Right hindlimb (tissue), 1 donor: ENCODE measurements around the gene C10orf67.
"Not testable (repeated sequence)": the region's sequence is repeated elsewhere in the genome, so short reads cannot be mapped to it uniquely, and the experiment has no call there.

Experiments used
- DNase-seq: peaks from one replicate; pipeline ENCODE4 v3.0.0-alpha.2; 2018

The C10orf67 gene

DNA sequence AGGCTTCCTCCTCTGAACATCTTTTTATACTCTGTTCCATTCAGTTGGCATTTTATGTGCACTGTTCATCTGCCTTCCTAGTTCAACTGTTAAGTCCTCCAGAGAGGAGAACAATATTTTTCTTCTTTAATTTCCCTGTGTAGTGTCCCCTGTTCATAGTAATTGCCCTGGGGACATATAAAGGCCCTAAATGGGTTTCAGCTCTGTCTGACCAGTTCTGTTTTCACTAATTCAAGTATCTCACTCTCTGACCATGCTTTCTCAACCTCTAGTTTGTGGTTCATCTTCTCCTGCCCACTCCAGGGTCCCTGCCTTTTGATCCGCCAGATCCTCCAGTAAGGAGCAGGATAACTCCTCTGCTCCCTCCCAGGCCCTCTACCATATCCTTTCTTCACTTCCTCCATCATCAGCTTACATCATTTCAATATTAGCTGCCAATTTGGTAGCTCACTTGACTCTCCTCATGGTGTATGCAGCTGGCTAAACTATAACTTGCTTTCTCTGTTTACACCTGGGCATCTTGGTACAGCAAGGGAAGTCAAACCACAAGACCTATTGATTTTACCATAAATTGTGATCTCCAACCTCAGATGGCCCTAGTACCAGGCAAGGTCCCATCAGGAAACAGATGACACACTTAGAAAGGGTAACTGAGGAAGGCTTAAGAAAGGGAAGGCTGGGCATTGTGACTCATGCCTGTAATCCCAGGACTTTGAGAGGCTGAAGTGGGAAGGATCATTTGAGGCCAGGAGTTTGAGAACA lies 17.7 kb upstream of the C10orf67 start:
- no peak for DNase-seq

DNA sequence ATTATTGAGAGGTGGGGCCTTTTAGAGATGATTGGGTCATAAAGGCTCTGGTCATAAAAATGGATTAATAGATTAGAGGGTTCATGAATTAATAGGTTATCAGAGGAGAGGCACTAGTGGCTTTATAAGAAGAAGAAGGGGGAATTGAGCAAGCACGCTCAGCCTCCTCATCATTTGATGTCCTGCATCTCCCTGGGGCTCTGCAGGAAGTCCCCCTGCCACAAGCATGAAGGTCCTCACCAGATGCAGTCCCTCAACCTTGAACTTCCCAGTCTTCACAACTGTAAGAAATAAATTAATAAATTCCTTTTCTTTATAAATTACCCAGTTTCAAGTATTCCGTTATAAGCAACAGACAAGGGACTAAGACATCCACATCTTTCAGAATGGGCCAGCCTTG lies 17.1 kb upstream of the C10orf67 start:
- DNase-seq, result no peak

DNA sequence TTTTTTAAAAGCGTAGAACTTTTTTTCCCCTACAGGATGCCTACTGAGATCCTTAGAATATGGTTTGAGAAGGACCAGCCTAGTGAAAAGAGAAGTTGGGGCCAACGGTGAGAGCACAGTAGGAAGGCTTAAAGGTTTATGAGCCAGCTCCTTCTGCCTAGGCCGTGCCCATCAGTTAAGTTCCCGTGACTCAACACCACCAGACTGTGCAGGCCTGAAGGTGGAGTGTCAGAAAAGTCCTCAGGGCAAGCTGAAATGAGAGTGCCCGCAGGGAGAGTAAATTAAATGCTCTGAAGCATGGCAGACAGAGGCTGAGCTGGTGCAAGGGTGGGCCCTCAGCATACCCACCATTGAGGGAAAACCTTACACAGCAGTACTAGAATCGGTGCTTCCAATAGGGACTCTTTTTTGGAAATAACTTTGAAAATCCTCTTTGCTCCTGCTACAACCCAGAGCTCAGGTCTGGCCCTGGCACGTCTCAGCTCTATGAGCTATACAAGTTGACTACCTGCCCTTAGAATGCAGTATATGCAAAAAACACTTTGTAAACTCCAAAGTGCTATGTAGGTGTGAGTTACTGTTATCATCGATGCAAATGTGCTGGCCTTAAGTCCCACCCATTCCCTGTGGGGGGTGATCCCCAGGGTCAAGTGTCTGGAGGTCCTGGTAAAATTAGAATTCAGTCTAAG lies 15.2 kb upstream of the C10orf67 start:
- no peak for DNase-seq

DNA sequence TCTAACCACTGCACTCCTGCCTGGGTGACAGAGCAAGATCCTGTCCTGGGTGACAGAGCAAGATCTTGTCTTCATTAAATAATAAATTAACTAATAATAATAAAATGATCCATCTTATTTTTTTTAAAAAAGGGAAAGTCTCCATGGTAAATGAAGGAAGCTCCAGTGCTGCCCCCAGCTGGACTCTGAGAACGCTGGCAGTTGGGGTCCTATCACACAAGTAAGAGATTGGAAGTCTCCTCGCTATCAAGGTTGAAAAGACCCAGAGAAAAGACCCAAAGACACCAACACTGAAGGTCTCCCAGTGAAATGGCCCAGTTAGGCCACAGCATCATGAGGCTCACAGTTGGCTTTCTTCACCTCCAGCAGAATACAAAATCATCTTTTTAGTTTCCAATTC lies 13.8 kb upstream of the C10orf67 start:
- no peak for DNase-seq

DNA sequence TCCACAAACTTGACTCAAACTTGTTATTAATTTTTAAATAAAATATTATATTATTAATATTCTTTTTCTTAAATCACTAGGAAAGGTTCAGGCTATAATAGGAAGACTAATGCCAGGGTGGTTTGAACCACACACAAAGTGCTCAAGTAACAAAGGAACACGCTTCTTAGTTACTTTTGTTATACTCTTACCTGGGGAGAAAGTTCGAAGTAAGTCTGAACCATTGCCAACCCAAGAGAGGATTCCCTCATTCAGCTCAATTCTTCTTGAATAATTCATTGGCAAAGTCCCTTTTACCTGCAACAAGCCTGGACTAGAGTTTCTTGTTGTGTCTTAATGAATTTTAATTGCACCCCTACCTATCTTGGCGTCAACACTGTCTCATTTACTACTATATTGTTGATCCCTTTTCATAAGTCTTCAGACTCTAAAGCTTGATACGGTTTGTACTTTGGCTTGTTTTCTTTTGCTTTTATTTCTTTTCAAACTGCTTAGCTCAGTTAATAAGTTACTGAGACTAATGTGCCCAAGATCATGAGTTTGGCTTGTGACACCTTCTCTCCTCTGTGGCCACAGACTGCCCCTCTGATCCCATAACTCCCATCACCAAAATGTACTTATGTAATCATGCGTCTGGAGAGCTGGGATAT lies 10.2 kb upstream of the C10orf67 start:
- DNase-seq, result no peak

DNA sequence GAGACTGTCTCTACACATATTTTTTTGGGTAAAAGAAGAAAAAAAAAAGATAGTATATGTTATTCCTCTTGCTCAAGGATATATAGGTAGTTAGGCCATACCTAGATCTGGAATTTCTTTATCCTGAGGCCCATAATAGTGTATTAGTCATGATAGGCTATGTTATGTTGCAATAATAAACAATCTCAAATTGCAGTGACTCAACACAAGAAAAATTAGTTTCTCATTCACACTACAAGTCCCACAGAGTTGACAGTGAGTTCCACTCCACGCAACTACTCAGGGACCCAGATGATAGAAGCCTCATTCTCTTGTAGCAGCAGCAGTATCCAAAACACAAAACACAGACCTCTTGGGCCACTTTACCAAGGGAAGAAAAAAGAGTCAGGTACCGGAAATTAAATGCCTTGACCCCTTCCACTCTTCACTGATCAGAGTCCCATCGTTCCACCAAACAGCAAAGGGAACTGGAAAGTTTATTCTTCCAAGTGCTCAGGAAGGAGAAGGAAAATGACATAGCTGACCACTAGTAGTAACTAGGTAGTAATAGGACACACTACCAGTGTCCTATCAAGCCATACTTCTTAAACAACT lies 7.4 kb upstream of the C10orf67 start:
- no peak for DNase-seq

DNA sequence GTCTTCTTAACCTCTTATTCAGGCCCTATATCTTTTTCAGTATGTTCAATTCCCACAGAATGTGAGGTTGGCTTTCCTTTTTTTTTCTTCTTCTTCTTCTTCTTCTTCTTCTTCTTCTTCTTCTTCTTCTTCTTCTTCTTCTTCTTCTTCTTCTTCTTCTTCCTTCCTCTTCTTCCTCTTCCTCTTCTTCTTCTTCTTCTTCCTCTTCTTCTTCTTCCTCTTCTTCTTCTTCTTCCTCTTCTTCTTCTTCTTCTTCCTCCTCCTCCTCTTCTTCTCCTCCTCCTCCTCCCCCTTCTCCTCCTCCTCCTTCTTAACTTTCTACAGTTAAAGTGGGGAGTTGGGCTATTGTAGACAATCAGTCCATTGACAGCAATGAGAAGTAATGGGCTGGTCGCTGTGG lies 6.1 kb upstream of the C10orf67 start:
- not testable (repeated sequence) for DNase-seq

DNA sequence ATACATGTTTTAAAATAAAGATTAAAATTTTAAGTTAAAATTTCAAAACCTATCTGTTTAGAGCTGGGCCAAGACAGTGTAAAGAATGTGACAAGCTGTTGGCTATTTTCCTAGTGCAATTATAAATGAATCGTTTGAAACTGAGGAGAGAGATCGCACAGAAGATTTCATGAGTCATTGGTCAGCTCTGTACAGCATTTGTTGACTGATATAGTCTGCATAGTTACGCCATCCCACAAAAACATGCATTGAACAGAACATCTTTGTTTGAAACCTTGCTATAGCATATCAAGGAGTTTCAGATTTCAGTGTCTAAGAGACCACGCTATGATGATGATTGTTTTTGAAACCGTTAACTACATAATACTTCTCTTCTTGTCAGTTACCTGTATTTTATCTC lies 1.3 kb upstream of the C10orf67 start:
- DNase-seq, result no peak

DNA sequence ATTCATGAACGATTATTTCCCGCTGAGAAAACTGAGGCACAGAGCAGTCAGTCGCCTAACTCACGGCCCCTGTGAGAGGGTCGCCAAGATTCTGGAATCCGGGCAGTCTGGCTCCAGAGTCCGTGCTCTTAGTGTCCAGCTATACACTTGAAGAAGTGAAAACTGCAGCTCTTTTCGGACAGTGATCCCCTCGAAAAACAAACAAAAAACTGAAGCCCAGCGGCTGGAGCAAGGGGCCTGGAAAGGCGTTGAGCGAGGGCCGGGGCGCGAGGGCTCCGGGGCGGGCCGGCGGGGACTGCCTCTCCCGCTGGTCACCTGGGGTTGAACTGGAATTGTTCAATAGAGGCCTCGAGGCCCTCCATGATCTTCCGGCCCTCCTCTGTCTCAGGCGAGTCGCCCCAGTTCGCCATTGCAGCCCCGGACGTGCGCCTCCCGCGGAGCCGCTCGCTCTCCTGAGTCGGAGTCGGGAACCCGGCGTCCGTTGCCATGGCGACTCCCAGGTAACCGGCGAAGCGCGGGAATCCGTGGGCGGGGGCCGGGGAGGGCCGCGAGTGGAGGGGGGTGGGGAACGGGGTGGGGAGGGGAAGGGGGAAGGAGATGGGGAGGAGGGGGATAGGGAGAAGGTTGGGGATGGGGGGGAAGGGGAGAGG lies 881 bp downstream of the C10orf67 start:
- peak; percentile 62 for DNase-seq

DNA sequence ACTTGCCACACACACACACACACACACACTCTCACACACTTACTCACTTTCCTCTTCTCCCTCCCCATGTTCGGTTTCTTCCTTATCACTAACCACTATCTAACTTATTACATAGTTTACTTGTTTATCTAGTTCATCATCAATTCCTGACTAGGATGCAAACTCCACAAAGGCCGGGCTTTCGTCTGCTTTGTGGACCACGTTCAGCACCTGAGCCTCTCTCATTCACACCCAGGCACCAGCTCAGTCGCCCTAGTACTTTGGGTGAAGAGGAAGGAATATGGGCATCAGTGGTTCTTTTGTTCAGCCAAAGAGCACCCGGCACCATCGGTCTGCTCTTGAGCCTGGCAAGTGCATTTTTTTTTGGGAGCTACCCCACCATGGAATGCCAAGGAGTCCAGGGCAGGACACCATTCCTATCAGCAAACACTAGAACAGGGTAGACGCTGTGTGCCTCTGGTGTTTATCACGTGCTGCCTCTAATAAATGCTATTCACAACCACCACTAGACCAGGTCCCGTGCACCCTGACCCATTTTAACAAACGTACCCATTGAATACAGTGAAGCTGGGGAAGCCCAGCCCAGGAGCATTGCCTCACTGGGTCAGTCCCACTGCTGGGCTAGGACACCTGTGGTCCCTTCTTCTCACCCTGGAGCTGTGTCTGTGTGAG lies 2.2 kb downstream of the C10orf67 start:
- no peak for DNase-seq

DNA sequence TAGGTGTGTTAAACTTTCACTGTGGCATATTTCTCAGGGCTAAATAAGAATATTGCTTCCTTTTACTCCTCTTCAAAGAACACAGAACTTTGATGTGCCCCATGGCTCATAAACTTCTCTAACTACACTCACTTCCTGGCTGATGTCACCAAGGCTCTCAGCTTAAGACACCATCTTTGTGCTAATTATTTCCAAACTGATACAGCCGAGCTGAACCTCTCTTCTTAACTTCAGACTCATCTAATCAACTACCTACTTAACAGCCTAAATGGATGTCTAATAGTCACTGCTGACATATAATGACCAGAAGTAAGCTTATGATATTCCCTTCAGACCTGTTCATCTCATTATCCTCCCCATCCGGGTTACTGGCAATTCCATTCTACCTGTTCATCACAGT lies 3.6 kb downstream of the C10orf67 start:
- DNase-seq, result no peak

DNA sequence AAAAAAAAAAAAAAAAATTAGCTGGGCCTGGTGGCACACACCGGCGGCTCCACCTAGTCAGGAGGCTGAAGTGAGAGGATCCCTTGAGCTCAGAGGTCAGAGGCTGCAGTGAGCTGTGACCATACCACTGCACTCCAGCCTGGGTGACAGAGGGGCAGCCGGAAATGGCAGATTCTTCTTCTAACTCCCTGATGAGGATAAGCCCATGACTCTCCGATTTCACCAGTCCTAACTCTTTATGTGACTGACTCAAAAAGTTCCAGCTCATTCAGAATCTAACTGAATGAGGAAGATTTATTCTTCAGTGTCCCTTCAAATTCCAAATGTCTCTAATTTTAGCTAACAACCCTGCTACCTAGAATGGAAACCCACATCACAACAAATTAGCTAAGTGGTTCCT lies 4.2 kb downstream of the C10orf67 start:
- DNase-seq, result no peak

DNA sequence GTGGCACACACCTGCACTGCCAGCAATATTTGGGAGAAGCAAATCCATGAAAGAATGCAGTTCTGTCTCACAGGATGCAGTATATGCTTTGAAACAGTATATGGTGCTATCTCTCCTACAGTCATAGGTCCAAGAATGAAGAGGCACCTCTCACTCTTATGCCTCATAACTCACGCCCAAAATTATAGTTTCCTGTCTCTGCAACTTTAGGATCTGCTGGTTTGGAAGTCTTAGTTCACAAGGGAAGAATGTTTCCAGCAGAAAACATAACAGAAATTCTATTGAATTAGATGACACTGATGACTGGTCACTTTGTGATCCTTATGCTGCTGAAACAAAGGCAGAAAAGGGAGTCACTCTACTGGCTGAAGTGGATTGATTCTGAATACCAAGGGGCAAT lies 5.7 kb downstream of the C10orf67 start:
- no peak for DNase-seq

DNA sequence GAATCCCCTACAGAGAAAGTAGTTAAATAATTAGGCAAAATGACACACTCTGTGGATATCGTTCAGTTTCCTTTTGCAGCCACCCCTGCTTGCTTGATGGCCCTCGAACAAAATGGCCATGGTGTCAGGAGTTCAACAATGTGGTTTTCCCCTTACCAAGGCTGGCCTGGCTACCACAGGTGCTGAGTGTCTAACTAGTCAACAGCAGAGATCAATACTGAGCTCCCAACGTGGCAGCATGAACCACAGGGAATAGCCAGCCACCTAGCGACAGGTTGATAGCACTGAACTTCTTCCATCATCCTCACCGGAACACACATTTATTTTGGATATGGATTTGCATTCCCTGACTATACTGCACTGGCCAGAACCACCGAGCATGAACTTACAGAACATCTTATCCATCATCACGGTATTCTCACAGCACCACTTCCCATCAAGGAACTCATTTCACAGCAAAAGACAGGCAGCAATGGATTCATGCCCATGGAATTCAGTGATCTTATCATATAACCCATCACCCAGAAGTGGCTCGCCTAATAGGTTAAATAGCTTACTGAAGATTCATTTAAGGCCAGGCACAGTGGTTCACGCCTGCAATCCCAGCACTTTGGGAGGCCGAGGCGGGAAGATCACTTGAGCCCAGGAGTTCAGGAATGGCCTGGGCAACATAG lies 6.3 kb downstream of the C10orf67 start:
- no peak for DNase-seq

DNA sequence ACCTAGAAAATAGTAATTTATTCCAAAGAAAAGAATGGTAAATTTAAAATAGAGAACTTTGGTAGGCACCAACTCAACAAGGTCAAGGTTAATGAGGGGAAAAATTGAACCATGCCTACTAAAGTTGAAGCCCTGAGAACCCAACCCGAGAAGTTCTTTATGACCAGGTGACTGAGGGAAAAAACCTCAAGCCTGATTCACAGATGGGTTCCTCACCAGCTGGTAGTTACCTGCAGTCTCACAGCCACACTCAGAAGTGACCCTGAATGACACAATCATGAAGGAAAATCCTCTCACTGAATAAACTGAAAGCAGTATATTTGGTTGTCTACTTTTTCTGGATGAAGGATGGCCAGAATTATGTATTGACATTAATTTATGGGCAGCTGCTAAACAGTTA lies 7.0 kb downstream of the C10orf67 start:
- DNase-seq, result no peak

DNA sequence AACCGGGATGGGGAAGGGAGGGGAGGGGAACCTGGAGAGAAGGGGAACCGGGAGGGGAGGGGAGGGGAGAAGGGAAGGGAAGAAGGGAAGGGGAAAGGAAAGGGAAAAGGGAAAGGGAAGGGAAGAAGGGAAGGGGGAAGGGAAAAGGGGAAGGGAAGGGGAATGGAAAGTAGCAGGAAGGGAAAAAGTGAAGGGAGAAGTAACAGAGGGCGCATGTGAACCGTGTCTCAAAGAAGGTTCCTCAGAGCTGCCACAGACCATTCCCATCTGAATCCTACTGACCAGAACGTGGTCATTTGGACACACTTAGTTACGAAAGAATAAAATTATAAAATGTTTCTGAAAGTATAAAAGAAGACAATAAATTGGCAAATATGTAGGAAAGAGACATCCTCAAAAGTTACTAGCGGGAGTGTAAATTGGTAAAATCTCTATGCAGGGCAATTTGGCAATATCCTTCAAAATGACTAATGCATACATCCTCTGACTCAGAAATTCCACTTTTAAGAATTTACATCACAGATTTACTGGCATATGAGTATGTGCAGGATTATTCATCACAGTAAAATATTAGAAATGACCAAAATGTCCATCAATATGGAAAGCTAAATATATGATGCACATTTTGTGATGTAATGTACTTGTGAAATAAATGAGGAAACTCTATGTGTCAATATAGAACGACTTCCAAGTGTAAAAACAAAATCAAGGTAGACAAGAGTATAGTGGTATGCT lies 12.9 kb downstream of the C10orf67 start:
- DNase-seq, result no peak

DNA sequence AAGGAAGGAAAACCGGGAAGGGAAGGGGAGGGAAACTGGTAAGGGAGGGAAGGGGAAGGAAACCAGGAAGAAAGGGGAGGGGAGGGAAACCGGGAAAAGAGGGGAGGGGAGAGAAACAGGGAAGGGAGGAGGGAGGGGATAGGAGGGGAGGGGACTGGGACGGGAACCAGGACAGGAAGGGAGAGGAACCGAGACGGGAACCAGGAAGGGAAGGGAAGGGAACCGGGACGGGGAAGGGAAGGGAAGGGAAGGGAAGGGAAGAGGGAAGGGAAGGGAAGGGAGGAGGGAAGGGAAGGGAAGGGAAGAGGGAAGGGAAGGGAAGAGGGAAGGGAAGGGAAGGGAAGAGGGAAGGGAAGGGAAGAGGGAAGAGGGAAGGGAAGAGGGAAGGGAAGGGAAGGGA lies 13.6 kb downstream of the C10orf67 start:
- no peak for DNase-seq

DNA sequence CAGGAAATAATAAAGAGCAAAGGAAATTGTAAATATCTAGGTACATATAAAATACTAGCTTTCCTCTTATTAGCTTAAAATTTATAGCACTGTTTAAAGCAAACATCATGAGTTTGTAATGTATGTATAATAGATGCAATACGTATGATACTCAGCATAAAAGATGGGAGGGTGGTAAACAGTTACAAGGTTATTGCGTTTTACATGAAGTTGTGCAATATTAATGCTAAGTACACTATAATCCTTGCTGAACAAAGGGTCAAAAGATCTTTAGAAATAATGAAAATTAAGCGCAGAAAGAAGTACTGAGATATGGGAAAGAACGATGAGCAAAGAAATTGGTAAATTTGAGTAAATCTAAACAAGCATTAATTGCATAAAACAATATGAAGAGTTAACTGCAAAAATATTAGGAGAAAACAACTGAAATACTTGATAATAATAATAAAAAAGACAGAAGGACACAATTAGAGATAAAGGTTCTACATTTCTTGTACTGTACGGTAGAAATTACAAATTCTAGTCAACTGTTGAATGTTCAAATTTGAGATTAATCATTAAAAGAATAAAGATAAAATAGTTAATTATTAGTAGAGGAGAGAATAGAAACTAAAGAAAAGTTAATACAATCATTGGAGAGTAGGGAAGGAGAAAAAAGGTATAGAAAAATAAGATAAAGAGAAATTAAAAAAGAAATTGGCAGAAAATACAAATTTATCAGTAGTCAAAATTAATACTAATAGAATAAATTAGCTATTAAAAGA lies 17.9 kb downstream of the C10orf67 start:
- DNase-seq, result no peak

DNA sequence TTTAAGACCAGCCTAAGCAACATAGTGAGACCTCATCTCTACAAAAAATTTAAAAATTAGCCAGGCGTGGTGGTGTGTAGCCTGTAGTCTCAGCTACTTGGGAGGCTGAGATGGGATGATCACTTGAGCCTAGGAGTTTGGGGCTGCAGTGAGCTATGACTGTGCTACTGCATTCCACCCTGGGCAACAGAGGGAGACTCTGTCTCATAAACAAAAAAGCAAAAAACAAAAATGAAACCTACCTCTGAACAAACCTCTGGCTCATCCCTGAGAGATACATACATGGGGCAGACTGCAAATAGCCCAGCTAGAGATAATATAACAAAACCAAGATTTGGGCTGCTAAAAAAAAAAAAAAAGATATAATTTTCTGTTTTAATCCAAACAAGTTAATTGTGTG lies 19.5 kb downstream of the C10orf67 start:
- no peak for DNase-seq

DNA sequence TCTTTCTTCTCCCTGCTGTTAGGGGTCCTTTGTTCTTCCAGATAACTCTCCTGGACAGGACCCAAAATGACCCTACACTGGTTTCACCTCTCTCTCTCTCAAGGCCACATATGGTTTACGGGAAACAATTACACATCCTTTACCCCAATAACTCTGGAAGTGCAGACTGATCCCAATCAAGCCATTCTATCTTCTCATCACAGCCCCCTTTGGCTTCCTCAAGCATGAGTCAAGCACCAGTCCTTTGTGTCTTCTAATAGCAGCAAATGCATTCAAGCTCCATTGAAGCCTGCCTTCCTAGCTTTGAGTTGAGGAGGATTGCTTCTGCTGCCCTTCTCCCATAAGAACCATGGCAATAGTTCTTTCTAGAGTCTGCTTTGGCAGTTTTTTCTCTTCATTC lies 20.2 kb downstream of the C10orf67 start:
- no peak for DNase-seq

DNA sequence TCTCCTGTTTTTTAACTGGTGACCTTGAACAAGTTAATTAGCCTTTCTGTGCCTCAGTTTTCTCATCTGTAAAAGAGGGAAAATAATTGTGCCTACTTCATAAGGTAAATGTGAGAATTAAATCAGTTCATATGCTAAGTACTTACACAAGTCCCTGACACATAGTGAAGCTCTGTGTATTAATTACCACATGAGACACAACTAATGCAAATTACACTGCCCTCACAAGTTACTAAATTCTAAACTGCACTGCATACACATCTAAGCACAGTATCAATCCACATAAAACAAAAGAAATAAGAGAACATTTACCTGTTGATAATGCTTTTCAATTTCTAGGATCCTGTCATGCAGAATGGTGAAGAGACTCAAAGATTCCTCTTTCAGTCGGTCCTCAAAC lies 22.5 kb downstream of the C10orf67 start:
- no peak for DNase-seq
